ENCODE results near the gene ADAMTS1.

DNA sequence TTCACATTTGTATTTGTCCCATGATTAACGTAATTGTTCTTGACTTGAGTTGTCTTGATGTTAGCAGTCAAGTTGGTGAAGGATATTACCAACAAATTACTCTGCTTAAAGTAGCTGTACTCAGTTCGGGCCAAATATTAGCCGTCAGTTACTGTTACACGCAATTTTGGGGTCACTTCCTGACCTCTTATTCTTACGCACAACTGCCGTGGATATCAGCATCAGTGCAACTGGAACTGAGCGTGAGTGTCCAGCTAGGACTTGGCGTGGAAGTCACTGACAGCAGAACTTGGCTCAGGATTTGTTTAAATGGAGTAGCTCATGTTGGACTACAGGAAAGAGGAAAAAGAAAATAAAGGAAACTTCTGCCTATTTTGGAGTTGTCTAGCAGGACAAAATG, 56.4 kb downstream of the ADAMTS1 start:
- TF ChIP-seq, protein P1, sequence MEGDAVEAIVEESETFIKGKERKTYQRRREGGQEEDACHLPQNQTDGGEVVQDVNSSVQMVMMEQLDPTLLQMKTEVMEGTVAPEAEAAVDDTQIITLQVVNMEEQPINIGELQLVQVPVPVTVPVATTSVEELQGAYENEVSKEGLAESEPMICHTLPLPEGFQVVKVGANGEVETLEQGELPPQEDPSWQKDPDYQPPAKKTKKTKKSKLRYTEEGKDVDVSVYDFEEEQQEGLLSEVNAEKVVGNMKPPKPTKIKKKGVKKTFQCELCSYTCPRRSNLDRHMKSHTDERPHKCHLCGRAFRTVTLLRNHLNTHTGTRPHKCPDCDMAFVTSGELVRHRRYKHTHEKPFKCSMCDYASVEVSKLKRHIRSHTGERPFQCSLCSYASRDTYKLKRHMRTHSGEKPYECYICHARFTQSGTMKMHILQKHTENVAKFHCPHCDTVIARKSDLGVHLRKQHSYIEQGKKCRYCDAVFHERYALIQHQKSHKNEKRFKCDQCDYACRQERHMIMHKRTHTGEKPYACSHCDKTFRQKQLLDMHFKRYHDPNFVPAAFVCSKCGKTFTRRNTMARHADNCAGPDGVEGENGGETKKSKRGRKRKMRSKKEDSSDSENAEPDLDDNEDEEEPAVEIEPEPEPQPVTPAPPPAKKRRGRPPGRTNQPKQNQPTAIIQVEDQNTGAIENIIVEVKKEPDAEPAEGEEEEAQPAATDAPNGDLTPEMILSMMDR (IDR thresholded peaks at IDR 0.05; ENCODE audit: low read depth, low read length), result no peak
- TF ChIP-seq, protein P2, sequence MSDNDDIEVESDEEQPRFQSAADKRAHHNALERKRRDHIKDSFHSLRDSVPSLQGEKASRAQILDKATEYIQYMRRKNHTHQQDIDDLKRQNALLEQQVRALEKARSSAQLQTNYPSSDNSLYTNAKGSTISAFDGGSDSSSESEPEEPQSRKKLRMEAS (IDR thresholded peaks at IDR 0.05; ENCODE audit: low read depth, low read length), result no peak
- TF ChIP-seq POLR2A (IDR thresholded peaks at IDR 0.05; ENCODE audit: extremely low read depth, insufficient read length) (no peak), MYC (IDR thresholded peaks at IDR 0.05; ENCODE audit: low read depth, low read length) (no peak)
